GM21619 (cell line): Measurements from ENCODE around the gene LRRC75A.
"Not testable (repeated sequence)": the region's sequence is repeated elsewhere in the genome, so short reads cannot be mapped to it uniquely, and the experiment has no call there.

Experiments used
- ATAC-seq: cut with Tn5 transposase; IDR thresholded peaks from one replicate; pipeline ENCODE4 v1.9.1; 2021; ENCODE audit not compliant: unreplicated experiment

Gene LRRC75A

GRCh38 chr17:16455997-16456741 is 35.8 kb downstream of the LRRC75A start:
- no peak for ATAC-seq

- ATAC-seq: no peak
These were observed 38.5 kb downstream of the LRRC75A start for GRCh38 chr17:16453493-16453851.

GRCh38 chr17:16452268-16452667 is 39.7 kb downstream of the LRRC75A start:
- ATAC-seq: not testable (repeated sequence)

DNA sequence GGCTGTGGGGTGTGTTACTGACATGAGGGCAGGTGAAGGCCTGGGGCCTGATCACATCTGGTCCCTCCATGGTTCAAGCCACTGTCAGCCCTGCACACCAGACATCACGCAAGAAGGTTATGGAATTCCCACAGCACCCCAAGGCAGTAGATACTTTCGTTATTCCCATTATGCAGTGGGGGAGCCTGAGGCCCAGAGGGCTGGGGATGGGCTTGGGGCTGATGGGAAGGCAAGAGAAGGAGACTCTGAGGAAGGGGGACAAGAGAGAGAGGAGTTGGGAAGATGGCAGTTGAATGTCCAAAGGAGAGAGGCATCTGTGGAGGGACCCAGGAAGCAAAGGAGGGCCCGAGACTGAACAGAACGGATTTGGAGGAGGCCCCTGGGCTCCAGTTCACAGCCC is 42.0 kb downstream of the LRRC75A start:
- no peak for ATAC-seq

DNA sequence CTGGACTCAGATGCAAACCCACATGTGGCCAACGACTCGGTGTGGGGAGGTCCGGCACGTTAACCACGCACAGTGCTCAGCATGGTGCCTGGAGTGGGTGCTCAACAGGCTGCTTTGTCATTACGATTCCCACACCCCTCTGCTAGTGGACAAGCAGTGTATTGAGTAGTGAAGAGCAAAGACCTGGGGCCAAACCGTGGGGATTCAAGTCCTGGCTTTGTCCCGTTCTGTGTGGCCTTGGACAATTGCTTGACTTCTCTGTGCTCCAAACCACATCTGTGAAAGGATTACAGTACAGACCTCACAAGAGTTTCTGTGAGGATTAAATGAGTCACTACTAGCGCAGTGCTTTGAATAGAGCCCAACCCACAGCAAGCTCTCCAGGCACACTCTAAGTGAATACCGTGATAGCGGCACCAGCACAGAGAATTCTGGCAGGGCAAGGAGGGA is 42.8 kb downstream of the LRRC75A start:
- no peak for ATAC-seq

GRCh38 chr17:16448490-16448889 is 43.5 kb downstream of the LRRC75A start:
- no peak for ATAC-seq

DNA sequence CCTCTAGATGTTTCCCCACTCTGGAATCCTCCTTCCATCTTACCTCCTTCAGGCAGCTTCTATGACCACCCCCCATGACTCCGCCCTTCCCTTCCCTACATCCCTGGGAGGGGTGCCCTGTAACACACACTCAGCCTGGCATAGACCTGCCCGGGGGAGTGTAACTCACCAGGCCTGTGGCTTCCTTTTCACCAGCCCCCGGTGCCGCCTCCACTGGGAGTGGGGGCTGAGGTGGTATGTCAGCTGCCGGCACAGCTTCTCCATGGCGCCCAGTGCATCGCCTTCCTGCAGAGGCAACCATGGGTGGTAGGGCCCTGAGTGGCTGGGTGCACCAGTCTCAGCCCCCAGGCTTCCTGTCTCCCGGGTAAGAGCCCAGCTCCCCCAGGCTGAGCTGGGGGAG is 44.3 kb downstream of the LRRC75A start:
- ATAC-seq: no peak

DNA sequence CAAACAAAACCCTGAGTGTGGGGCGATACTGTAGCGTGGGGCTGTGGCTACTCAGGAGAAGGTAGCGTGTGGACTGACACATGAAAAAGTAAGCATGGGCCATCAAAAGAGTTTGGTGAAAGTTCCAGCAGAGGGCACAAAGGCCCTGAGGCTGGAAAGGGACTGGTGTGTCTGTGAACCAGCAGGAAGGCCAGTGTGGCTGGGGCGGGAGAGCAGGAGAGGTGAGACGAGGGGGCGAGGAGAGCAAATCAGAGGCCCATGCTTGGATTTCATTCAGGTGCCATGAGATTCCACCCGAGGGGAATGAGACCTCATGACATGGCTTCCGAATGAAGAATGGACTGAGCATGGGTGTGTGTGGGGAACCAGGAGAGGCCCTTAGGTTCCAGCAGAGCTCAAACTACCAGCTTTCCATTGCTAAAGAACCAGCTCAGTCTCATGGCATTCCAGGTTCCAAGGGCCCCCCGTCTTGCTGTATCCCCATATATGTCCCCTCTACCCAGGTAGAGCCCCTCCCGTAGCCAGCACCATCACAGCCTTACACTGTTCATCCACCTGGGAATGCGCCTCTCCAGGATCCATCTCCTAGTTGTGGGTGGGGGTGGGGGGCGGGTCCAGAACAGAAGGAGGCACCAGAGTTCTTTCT is 45.5 kb downstream of the LRRC75A start:
- ATAC-seq: no peak

GRCh38 chr17:16444258-16444886 is 47.6 kb downstream of the LRRC75A start:
- no peak for ATAC-seq

- no peak for ATAC-seq
These were observed 48.3 kb downstream of the LRRC75A start for GRCh38 chr17:16443511-16444257.

DNA sequence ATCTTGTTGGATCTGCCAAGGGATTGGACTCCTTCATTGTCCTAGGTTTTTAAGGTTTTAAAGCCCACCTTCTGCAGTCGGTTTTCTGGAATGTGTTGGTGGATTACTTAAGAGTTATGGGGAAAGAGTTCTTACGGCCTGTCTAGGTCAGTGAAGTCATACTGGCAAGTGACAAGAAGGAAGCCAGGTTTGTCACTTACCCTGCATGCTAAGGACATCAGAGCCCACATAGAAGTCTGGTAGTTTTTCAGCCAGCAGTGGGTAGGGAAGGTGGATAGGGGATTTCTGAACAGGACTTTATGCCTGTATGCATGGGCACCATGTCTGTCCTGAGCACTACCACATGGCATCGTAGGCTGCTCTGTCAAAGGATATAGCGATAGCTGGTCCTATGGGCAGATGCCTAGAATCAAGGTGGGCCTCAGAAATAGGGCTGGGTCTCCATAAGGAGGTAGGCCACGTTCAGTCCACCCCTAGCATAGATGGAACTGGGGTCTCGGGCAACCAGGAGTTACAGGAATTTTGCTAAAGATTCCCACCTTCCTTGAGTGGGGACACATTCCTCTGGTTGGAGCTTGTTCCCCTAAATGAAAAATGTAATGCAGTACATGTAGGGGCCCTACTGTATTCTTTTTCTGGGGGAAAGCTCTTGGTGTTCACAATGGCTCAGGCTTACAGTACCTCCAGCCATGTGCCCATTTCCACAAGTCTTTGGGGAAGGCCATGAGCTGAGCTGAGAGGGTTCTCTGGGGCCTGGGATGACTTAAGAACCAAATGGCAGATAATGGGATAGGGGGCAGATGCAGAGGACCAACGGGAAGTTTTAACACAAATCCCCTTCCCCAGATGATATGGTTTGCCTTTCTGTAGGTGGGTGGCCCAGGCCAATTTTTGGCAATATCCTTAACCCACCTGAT is 49.1 kb downstream of the LRRC75A start:
- no peak for ATAC-seq

- no peak for ATAC-seq
These were observed 49.9 kb downstream of the LRRC75A start for GRCh38 chr17:16442141-16442540.

DNA sequence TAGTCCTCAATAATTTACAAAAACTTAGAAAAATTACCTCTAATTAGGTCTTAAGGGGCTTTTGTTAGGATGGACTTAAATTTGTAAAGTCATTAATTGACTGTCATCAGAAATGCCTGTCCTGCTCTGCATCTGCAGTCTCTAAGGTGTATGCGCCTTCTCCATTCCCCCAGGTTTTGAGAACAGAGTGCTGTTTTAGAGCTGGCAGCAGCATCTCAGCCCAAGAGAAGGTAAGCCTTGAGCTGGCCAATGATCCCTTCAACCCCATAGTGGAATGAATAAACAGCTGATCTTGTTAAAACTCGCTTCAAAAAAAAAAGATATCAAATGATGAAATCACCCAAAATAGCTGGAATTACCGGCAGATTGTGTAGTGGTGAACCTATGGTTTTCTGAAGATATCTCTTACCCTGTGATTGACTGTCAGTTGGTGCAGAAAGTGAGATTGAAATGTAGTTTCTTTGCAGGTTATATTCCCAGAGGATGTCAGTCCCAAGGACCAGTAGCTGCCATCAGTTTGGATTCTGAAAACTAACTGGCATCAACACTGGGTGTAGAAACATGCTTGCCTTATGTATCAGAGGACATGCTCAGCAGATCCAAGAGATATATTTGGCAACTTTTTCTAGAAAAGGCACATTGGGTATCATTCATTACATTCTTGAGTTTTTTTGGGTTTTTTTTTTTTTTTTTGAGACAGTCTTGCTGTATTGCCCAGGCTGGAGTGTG is 50.9 kb downstream of the LRRC75A start:
- no peak for ATAC-seq

DNA sequence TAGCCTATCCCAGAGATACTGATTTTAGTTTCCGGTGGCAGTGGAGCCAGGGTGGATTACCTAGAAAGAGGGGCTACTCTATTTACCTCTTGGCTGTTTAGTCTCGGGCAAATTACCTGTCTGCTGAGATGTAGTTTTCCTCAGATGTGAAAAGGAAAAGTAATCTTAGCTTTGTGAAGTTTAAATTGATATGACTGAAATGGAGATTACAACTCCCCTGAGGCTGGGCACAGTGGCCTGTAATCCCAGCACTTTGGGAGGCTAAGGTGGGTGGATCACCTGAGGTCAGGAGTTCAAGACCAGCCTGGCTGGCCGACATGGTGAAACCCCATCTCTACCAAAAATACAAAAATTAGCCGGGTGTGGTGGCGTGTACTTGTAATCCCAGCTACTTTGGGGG is 51.6 kb downstream of the LRRC75A start:
- ATAC-seq: not testable (repeated sequence)

- no peak for ATAC-seq
These were observed 52.1 kb downstream of the LRRC75A start for GRCh38 chr17:16439811-16440351.

- ATAC-seq: no peak
These were observed 52.6 kb downstream of the LRRC75A start for GRCh38 chr17:16439303-16439791.

- ATAC-seq: peak; percentile 78
These were observed 53.3 kb downstream of the LRRC75A start for GRCh38 chr17:16438557-16439302.

- peak; percentile 5 for ATAC-seq
These were observed 53.8 kb downstream of the LRRC75A start for GRCh38 chr17:16438173-16438556.

GRCh38 chr17:16437083-16437482 is 54.9 kb downstream of the LRRC75A start:
- ATAC-seq: no peak
